ENCODE measurements around the gene NHS. TPM values are rescaled to one million over a fixed set of nuclear protein-coding genes. Genes with fewer than 3 reads are reported as not detected.

Gene NHS
- total RNA-seq, 1 donor from 2014 or later = 12.1 TPM

GRCh38 chrX:17587366-17587765 is 212.4 kb downstream of the NHS start:
- no peak overlapping the region for H3K27ac ChIP-seq
- no peak overlapping the region for H3K4me3 Mint-ChIP-seq
- no peaks in the 10 kb centered on the region for H3K9me3 ChIP-seq (ENCODE audit: low read depth)
- H4K20me1 ChIP-seq (ENCODE audit: low read depth) = no peaks in the 10 kb centered on the region
- peaks cover 26% of the 10 kb centered on the region for H3K4me1 Mint-ChIP-seq
- H3K36me3 Mint-ChIP-seq = no peaks in the 10 kb centered on the region
- H3F3A ChIP-seq (ENCODE audit: low read depth) = no peaks in the 10 kb centered on the region
- no peaks in the 10 kb centered on the region for H3K79me2 ChIP-seq (ENCODE audit: low read depth)
- no peaks in the 10 kb centered on the region for H3K36me3 ChIP-seq
- H3K9me3 Mint-ChIP-seq = no peaks in the 10 kb centered on the region
- no peak overlapping the region for H3K4me2 ChIP-seq
- H3K27me3 Mint-ChIP-seq (ENCODE audit: insufficient read depth, low read depth) = no peaks in the 10 kb centered on the region
- no peak overlapping the region for H3K27ac Mint-ChIP-seq
- no peak for DNase-seq (ENCODE audit: low spot score)
- H3K4me3 ChIP-seq = no peak overlapping the region
- H3K27me3 ChIP-seq = no peaks in the 10 kb centered on the region
- no peak overlapping the region for H2AFZ ChIP-seq (replicated peaks)
- H3K4me1 ChIP-seq = peaks cover 3% of the 10 kb centered on the region
- TF ChIP-seq EZH2phosphoT487 (IDR thresholded peaks at IDR 0.05) = no peak
- no peak for TF ChIP-seq EZH2 (IDR thresholded peaks at IDR 0.05)
- no peak for TF ChIP-seq CTCF (IDR thresholded peaks at IDR 0.05)
- H3K9ac ChIP-seq = no peak overlapping the region

- TF ChIP-seq EZH2phosphoT487 (IDR thresholded peaks at IDR 0.05) (no peak), CTCF (IDR thresholded peaks at IDR 0.05) (no peak), EZH2 (IDR thresholded peaks at IDR 0.05) (no peak)
- Histone ChIP-seq H3K79me2 (ENCODE audit: low read depth) (no peaks in the 10 kb centered on the region), H3K9ac (no peak overlapping the region), H3F3A (ENCODE audit: low read depth) (no peaks in the 10 kb centered on the region), H3K4me2 (no peak overlapping the region), H3K4me1 (peaks cover 3% of the 10 kb centered on the region), H3K9me3 (ENCODE audit: low read depth) (no peaks in the 10 kb centered on the region), H3K36me3 (no peaks in the 10 kb centered on the region), H3K27me3 (no peaks in the 10 kb centered on the region), H4K20me1 (ENCODE audit: low read depth) (no peaks in the 10 kb centered on the region), H2AFZ (replicated peaks) (no peak overlapping the region), H3K4me3 (no peak overlapping the region), H3K27ac (no peak overlapping the region)
- DNase-seq (ENCODE audit: low spot score) = no peak
- no peaks in the 10 kb centered on the region for H3K36me3 Mint-ChIP-seq
- no peak overlapping the region for H3K4me3 Mint-ChIP-seq
- peaks cover 29% of the 10 kb centered on the region for H3K4me1 Mint-ChIP-seq
- H3K27ac Mint-ChIP-seq = no peak overlapping the region
- H3K27me3 Mint-ChIP-seq (ENCODE audit: insufficient read depth, low read depth) = no peaks in the 10 kb centered on the region
- no peaks in the 10 kb centered on the region for H3K9me3 Mint-ChIP-seq
Measured at GRCh38 chrX:17588303-17588702, 213.3 kb downstream of the NHS start.

- Histone ChIP-seq H3K27ac (no peak overlapping the region), H4K20me1 (ENCODE audit: low read depth) (no peaks in the 10 kb centered on the region), H3K9ac (no peak overlapping the region), H3K79me2 (ENCODE audit: low read depth) (no peaks in the 10 kb centered on the region), H3K4me2 (no peak overlapping the region), H3K27me3 (no peaks in the 10 kb centered on the region), H3K9me3 (ENCODE audit: low read depth) (no peaks in the 10 kb centered on the region), H3K36me3 (no peaks in the 10 kb centered on the region), H3F3A (ENCODE audit: low read depth) (no peaks in the 10 kb centered on the region), H3K4me3 (no peak overlapping the region), H2AFZ (replicated peaks) (no peak overlapping the region), H3K4me1 (no peaks in the 10 kb centered on the region)
- Mint-ChIP-seq H3K4me1 (peaks cover 21% of the 10 kb centered on the region), H3K36me3 (no peaks in the 10 kb centered on the region), H3K9me3 (peaks cover under 1% of the 10 kb centered on the region), H3K4me3 (peak overlapping the region; percentile 52), H3K27me3 (ENCODE audit: insufficient read depth, low read depth) (no peaks in the 10 kb centered on the region), H3K27ac (no peak overlapping the region)
- TF ChIP-seq CTCF (IDR thresholded peaks at IDR 0.05) = peak; percentile 64
- TF ChIP-seq EZH2 (IDR thresholded peaks at IDR 0.05) = no peak
- DNase-seq (ENCODE audit: low spot score) = peak; percentile 65
Measured at GRCh38 chrX:17590892-17591740, 216.1 kb downstream of the NHS start.

All from neural progenitor cell (in vitro differentiated cells).